ENCODE data around the gene FKBP8.

The FKBP8 gene

DNA sequence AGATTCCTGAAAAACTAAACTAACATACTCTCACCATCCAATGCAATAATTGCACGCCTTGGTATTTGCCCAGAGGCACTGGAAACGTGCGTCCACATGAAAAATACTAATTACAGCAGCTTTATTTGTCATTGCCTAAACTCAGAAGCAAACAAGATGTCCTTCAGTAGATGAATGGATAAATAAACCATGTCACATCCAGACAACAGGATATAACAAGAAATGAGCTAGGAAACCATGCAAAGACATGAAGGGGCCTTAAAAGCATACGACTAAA lies 46.5 kb downstream of the FKBP8 start:
- DNase-seq (ENCODE audit: low read depth in 1 of 2, low spot score in 1 of 2) = no peak
- no peak overlapping the region for H3K4me3 ChIP-seq (replicated peaks; ENCODE audit: insufficient read depth, low read length)
- TF ChIP-seq POLR2AphosphoS5 (IDR thresholded peaks at IDR 0.05; ENCODE audit: low read depth) (no peak), GABPA (IDR thresholded peaks at IDR 0.05; ENCODE audit: low read depth) (no peak), SPI1 (IDR thresholded peaks at IDR 0.05; ENCODE audit: borderline replicate concordance, low read depth) (no peak)
- TF ChIP-seq, protein P1, sequence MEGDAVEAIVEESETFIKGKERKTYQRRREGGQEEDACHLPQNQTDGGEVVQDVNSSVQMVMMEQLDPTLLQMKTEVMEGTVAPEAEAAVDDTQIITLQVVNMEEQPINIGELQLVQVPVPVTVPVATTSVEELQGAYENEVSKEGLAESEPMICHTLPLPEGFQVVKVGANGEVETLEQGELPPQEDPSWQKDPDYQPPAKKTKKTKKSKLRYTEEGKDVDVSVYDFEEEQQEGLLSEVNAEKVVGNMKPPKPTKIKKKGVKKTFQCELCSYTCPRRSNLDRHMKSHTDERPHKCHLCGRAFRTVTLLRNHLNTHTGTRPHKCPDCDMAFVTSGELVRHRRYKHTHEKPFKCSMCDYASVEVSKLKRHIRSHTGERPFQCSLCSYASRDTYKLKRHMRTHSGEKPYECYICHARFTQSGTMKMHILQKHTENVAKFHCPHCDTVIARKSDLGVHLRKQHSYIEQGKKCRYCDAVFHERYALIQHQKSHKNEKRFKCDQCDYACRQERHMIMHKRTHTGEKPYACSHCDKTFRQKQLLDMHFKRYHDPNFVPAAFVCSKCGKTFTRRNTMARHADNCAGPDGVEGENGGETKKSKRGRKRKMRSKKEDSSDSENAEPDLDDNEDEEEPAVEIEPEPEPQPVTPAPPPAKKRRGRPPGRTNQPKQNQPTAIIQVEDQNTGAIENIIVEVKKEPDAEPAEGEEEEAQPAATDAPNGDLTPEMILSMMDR (IDR thresholded peaks at IDR 0.05; ENCODE audit: insufficient read depth, low read length) = no peak
- TF ChIP-seq, protein P2, sequence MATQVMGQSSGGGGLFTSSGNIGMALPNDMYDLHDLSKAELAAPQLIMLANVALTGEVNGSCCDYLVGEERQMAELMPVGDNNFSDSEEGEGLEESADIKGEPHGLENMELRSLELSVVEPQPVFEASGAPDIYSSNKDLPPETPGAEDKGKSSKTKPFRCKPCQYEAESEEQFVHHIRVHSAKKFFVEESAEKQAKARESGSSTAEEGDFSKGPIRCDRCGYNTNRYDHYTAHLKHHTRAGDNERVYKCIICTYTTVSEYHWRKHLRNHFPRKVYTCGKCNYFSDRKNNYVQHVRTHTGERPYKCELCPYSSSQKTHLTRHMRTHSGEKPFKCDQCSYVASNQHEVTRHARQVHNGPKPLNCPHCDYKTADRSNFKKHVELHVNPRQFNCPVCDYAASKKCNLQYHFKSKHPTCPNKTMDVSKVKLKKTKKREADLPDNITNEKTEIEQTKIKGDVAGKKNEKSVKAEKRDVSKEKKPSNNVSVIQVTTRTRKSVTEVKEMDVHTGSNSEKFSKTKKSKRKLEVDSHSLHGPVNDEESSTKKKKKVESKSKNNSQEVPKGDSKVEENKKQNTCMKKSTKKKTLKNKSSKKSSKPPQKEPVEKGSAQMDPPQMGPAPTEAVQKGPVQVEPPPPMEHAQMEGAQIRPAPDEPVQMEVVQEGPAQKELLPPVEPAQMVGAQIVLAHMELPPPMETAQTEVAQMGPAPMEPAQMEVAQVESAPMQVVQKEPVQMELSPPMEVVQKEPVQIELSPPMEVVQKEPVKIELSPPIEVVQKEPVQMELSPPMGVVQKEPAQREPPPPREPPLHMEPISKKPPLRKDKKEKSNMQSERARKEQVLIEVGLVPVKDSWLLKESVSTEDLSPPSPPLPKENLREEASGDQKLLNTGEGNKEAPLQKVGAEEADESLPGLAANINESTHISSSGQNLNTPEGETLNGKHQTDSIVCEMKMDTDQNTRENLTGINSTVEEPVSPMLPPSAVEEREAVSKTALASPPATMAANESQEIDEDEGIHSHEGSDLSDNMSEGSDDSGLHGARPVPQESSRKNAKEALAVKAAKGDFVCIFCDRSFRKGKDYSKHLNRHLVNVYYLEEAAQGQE (IDR thresholded peaks at IDR 0.05; ENCODE audit: insufficient replicate concordance, low read depth) = no peak
- H3K27me3 ChIP-seq (ENCODE audit: insufficient read depth, poor library complexity, severe bottlenecking) = no peaks in the 10 kb centered on the region
- peak overlapping the region; percentile 50 for H3K27ac ChIP-seq (replicated peaks)

DNA sequence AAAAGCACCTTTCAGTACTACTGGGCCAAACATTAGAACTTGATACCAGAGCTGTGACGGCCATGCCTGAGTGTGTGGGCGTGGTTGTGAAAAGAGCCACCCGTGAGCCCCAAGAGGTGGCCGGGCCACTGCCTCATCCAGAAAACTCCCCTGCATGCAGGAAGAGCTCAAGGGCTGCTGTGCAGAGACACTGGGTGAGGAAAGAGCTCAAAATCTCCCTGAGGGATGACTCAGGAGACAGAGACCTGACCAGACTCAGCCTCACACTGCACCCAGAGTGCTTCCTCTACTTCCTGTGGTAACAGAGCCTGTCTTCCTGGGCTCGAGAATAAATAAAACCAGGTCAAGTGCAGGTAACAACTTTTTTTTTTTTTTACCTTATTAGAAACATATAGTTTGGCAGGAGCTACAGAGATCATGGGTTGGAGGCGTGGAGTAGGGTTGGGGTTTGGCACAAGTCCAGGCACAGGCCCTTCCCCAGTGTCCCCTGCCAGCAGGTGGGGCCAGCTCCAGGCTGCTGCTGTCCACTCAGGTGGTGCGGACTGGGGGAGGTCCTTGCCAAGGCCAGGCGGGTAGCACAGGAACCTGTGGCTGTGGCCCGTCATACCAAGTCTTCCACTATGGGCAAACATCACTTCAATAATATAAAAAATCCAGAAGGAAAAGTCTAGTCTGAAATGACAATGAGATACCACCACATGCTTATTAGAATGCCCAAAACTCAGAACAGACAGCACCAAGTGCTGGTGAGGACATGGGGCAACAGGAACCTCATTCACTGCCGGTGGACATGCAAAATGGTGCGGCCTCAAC lies 47.0 kb downstream of the FKBP8 start:
- peak; percentile 74 to 88 for DNase-seq (ENCODE audit: low read depth in 1 of 2, low spot score in 1 of 2)
- Histone ChIP-seq H3K27me3 (ENCODE audit: insufficient read depth, poor library complexity, severe bottlenecking) (no peaks in the 10 kb centered on the region), H3K4me3 (replicated peaks; ENCODE audit: insufficient read depth, low read length) (no peak overlapping the region), H3K27ac (replicated peaks) (peak overlapping the region; percentile 50)
- TF ChIP-seq, protein P2 (IDR thresholded peaks at IDR 0.05; ENCODE audit: insufficient replicate concordance, low read depth) = no peak
- TF ChIP-seq GABPA (IDR thresholded peaks at IDR 0.05; ENCODE audit: low read depth) = 0 out of 2 replicates have a peak, but pooled peaks have one; percentile 19
- TF ChIP-seq SPI1 (IDR thresholded peaks at IDR 0.05; ENCODE audit: borderline replicate concordance, low read depth) = no peak; the same call in 1 of the 2 replicates

DNA sequence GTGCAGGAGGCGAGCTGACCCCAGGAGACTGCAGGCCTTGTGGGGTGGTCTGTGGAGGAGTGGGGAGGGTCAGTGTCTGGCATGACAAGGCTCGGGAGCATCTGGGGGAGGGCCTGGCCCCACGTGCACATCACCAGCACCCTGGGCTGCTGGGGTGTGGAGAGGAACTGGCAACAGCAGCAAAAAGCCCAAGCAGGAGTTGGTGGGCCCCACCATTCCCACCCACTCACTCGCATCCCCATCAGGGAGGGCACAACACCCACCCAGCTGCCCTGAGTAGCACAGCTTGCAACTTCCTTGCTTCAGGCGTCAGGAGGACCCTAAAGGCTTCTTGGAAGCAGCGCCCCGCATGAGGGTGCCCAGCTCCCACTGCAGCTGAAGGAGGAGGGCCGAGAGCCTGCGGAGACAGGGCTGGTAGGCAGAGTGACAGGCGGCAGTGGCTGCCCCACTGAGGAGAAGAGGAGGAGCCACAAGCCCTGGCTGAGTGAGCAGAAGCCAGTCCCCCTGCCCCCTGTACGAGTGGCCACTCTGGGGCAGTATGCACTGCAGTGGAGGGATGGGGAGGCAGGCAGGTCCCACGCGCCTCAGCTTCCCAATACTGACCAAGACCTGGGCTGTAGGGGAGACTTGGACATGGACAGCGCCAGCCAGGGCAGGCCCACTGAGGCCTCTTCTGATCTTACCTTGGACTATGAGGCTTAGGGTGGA lies 48.0 kb downstream of the FKBP8 start:
- peak overlapping the region; percentile 11; the same call in 1 of the 2 replicates for H3K27ac ChIP-seq (replicated peaks)

More for the DNA sequence above, 48.0 kb downstream of the FKBP8 start:
- DNase-seq (ENCODE audit: low read depth in 1 of 2, low spot score in 1 of 2) = no peak
- TF ChIP-seq, protein P2 (IDR thresholded peaks at IDR 0.05; ENCODE audit: insufficient replicate concordance, low read depth) = no peak
- TF ChIP-seq, protein P1 (IDR thresholded peaks at IDR 0.05; ENCODE audit: insufficient read depth, low read length) = no peak
- TF ChIP-seq GABPA (IDR thresholded peaks at IDR 0.05; ENCODE audit: low read depth) (no peak), POLR2AphosphoS5 (IDR thresholded peaks at IDR 0.05; ENCODE audit: low read depth) (no peak), SPI1 (IDR thresholded peaks at IDR 0.05; ENCODE audit: borderline replicate concordance, low read depth) (no peak)
- H3K4me3 ChIP-seq (replicated peaks; ENCODE audit: insufficient read depth, low read length) = no peak overlapping the region
- no peaks in the 10 kb centered on the region for H3K27me3 ChIP-seq (ENCODE audit: insufficient read depth, poor library complexity, severe bottlenecking)

Data from HL-60 (cell line).